GM20431 (cell line): Measurements from ENCODE around the gene DAB2.

Experiments
- in situ Hi-C: fragments of 300-500 bp; cut with MseI, MboI; formaldehyde crosslinking; loops from one replicate; pipeline ENCODE4 v1.15.0; 2020; ENCODE audit warnings: low sequenced_read_pairs; ENCODE audit not compliant: unreplicated experiment

The DAB2 gene

GRCh38 chr5:39448506-39449128 lies 23.8 kb upstream of the DAB2 start:
- in situ Hi-C loops = no loop called here

- in situ Hi-C loops = no loop called here
Observed at GRCh38 chr5:39447968-39448367, 23.2 kb upstream of the DAB2 start.

DNA sequence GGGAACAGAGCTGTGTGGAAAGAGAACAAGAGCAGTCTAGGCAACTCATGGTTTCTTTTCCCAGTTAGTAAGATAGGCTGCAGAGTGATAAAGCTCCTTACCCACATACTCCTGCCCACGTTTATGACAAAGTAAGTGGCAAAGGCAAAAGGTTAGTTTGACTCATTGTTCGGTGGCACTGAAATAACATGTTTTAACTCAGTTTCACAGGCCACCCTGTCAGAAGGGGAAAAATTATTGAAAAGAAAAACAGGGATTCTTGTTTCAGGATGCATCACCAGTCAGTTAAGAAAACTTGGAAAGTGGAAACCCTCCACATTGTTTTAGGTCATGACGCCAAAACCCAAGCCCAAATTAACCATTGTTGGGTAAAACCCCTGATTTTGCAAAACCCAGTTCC lies 22.3 kb upstream of the DAB2 start:
- in situ Hi-C loops = no loop called here

- in situ Hi-C loops = no loop called here
Observed at GRCh38 chr5:39446231-39446630, 21.5 kb upstream of the DAB2 start.

DNA sequence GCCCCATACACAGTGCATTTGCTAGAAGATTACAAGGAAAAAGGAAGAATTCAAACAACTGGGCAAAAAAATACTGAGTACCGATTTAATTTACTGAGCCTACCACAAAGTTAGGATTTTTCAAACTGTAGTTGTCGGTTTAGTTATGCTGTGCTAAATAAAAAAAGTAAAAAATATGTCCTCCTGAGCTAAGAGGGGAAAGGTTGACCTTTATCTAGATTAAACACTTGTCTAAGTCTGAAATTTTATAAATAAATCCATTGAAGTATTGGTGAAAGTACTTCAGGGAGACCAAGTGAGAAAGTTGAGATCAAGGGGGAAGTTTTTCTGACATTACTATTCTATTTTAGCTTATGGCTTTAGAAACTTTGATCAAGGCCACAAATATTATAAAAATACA lies 19.1 kb upstream of the DAB2 start:
- in situ Hi-C loops = no loop called here

DNA sequence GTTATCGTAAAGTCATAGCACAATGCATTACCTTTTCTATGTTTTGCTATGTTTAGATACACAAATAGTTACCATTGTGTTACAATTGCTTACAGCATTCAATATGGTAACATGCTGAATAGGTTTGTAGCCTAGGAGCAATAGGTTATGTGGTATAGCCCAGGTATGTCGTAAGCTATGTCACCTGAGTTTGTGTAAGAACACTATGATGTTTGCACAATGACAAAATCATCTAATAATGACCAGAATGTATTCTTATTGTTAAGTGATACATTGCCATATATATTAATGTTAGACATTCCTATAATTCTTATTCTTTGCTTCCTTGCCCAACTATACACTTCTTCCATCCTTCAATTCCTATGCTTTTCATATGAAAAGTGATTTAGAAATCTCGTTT lies 18.2 kb upstream of the DAB2 start:
- in situ Hi-C loops = no loop called here

DNA sequence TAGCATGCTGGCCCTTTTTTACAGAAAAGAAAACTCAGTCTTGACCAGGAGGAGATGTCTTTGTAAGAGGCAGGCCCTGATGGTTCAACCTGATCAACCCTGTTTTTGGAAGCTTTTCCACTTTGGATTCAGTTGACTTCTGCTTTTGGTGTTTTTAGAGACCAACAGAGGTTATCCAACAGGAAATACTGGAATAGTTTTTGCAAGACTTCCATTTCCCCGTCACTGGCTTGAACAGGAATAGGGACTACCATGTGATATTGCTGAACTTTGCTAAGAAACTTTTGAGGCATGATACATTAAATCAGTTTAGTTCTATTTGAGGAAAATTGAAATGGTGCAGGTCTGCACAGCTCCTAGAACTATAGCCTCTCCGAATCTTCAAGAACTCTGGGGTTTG lies 17.1 kb upstream of the DAB2 start:
- in situ Hi-C loops = no loop called here

- in situ Hi-C loops = no loop called here
Observed at GRCh38 chr5:39440958-39441624, 16.3 kb upstream of the DAB2 start.

DNA sequence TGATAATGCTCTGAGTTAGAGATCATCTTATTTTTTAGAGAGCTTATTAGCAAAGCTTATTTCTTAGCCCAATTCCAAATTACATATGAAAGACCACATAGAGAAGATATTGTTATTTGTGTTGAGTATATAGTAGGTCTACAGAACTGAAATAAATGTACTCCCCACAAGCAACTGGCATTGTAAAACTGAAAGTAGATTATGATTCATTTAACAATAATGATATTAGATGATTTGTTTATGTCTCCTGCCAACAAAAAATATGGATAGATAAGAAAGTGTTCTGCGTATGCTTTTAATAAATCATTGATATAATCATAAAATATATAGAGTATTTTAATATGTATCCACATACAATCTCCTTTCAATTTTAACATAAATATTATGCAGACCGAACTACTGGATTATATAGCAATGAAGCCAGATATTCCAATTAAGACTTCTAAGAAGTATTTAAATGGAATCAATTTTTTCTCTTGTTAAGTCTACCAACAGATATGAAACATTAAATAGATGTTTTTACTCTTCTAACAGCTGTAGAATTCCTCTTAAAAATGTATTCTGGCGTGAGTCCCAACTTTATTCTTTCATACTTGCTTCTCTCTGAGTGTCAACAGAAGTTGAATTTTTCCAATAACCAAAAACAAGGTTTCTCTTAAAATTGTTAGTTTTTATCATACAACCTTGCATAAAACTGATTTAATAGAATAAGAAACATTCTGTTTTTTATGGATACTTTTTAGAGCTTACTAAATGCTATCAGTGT lies 15.6 kb upstream of the DAB2 start:
- in situ Hi-C loops = no loop called here

DNA sequence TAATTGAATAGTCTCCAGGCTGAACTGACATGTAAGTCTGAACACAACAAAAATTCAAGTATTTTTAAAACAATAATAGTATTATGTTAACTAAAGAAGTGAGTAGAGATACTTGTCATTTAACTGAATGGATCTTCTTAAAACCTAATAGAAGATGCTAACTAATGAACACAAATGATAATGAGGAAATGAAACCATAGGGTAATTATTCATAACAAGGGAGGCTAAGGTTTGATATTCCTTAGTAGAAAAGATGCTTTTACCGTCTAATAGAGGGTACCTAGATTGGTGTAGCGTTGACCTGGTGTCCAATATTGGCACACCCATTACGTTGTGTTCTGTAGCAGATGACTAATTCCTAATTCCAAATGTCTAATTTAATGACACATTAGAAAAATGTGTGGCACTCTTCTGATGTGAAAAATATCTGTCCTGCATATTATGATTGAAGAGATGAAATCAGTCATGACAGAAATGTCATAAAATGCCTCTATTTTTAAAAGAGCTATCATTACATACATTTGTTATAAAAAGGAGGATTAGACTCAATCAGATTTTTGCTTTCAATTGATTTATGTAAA lies 14.9 kb upstream of the DAB2 start:
- in situ Hi-C loops = no loop called here

DNA sequence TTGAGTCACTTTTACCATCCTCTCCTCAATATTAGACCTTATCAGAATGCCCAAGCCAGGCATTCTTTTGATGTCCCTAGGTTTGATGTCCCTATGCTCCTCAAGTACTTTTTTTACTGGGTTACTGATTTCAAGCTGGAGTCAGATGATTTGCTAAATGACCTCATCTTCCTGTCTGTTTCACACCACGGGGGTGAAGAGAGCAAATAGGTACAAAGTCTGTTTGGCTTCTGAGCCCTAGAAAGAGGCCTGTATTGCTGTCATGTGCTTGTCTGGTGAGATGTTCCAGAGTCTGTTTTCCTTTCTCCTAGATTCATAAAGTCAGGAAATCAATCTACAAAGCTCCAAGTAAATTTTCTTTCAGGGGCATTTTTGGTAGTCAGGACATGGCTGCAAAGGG lies 12.7 kb upstream of the DAB2 start:
- in situ Hi-C loops = no loop called here

- in situ Hi-C loops = no loop called here
Observed at GRCh38 chr5:39433848-39434247, 9.1 kb upstream of the DAB2 start.

GRCh38 chr5:39432696-39433530 lies 8.1 kb upstream of the DAB2 start:
- in situ Hi-C loops = no loop called here

- in situ Hi-C loops = no loop called here
Observed at GRCh38 chr5:39430461-39430860, 5.7 kb upstream of the DAB2 start.

DNA sequence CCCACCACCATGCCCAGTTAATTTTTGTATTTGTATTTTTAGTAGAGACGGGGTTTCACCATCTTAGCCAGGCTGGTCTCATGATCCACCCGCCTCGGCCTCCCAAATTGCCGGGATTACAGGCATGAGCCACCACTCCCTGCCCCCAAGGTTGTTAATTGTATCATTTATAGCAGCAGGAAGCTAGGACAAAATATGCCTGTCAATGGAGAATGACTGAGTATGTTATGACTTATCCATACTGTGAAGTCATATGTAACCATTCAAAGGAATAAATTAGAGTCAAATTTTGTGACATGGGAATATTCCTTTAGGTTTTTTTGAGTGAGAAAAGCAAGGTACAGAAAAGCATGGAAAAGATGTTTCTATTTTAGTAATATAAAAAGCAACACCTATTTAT lies 3.9 kb upstream of the DAB2 start:
- in situ Hi-C loops = no loop called here

DNA sequence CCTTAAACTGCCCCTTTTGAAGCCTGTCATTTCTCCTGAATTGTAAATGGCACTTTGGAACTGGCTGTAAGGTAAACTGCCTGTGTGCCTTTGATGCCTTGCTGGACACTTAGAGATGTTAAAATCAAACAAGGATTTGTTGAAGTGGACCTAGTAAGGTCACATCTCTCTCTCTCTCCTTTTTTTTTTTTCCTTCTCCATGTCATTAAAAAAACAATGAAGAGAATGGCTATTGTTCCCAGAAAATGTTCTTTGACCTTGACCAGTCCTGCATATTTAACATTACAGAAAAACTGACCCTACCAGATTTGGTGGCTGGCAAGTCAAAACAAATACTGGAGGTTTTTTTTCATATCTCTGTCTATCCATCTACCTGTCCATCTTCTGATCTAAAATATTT lies 2.9 kb upstream of the DAB2 start:
- in situ Hi-C loops = no loop called here

- in situ Hi-C loops = no loop called here
Observed at GRCh38 chr5:39427229-39427628, 2.4 kb upstream of the DAB2 start.

- in situ Hi-C loops = no loop called here
Observed at GRCh38 chr5:39426746-39427105, 1.9 kb upstream of the DAB2 start.

DNA sequence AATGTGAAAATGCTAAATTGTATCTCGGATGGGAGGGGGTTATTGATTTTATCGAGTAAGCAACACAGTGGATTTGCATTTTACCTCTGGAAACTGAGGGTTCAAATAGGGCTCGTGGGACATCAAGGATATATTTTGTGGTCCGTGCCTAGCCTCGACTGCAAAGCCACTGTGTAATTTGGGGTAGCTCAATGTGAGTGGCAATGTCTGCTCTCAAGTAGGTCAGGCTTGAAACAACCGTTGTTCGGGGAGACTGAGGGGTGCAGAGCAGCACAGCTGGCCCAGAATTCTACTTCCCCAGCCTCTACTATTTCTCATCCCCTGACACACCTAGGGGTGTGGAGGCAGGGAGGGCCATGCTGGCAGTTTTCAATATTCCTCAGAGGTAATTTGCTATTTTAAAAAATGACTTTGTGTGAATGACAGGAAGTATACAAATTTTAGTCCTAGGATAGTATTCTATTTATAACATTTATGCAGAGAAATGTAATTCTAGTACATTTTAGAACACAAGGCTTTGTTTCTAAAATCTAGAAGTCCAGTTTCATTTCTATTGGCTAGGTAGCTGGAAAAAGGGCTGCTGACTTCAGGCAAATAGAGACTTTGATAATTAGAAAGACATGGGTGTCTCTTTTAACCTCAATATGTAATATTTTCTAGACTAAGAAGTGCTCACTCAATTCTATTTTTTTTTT lies 1.4 kb upstream of the DAB2 start:
- in situ Hi-C loops = no loop called here

DNA sequence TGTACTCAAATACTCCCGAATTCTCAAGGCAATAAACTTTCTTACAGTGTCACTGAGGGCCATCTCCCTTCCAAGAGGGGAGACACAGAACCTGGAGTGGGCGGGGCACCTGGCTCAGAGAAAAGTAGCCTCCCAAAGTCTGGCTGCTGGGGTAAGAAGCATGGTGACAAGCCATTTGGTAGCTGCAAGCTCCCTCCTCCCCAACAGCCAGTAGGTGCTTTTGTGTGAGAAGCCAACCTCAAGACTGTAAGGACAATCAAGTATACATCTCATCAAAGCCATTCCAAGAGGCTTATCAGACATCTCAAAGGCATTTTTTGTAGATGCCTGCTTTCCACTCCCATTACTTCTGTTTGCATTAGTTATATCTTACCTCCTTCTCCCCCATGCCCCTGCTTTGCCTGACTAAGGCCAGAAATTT lies 1.4 kb downstream of the DAB2 start:
- in situ Hi-C loops = no loop called here
